ENCODE measurements around the gene SLC12A8.

DNA sequence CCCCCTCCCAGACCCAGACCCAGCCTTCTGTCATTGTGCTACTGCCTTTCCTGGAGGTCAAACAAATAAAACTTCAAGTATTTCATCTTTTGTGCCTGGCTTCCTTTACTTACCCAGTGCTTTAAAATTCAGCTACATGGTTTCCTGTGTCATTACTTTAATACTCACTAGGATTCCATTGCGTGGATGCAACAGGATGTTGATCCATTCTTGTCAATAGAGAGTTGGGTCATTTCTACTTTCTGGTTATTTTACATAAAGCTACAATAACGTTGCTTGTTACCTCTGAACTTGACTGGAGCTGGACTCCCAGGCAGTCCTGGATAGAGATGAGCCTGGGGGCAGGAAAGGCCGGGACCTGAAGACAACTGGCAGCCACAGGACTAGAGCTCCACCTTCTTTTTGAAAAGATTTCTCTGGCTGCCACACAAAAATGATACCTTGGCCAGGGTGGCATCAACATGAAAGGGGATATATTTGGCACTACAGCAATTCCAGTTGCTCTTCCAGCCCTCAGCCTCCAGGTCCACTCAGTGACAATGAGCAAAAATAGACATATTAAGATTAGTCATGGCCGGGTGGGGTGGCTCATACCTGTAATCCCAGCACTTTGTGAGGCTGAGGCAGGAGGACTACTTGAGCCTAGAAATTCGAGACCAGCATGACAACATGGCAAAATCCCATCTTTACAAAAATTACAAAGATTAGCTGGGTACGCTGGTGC, 133.4 kb downstream of the SLC12A8 start:
- TF ChIP-seq GABPA (IDR thresholded peaks at IDR 0.05; ENCODE audit: low read depth): no peak
- no peak for TF ChIP-seq CTCF (IDR thresholded peaks at IDR 0.05)

All from SK-N-SH (cell line).